ENCODE measurements around the gene CD27.

DNA sequence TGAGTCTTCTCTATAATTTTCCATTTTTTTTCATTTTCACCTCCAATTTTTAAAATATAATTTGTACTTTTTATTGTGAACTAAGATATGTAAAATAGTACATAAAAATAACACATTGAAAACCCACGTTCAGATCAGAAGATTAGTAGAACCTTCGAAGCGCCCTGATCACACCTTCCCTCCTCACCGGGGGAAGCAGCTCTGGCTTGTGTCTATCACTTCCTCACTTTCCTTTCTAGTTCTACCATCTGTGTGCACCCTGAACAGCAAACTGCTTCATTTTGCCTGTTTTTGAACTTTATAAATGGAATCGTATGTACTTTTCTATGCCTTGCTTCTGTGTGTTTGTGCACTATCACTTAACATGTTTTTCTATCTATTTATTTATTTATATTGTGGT, 11.8 kb upstream of the CD27 start:
- TF ChIP-seq, protein P1, sequence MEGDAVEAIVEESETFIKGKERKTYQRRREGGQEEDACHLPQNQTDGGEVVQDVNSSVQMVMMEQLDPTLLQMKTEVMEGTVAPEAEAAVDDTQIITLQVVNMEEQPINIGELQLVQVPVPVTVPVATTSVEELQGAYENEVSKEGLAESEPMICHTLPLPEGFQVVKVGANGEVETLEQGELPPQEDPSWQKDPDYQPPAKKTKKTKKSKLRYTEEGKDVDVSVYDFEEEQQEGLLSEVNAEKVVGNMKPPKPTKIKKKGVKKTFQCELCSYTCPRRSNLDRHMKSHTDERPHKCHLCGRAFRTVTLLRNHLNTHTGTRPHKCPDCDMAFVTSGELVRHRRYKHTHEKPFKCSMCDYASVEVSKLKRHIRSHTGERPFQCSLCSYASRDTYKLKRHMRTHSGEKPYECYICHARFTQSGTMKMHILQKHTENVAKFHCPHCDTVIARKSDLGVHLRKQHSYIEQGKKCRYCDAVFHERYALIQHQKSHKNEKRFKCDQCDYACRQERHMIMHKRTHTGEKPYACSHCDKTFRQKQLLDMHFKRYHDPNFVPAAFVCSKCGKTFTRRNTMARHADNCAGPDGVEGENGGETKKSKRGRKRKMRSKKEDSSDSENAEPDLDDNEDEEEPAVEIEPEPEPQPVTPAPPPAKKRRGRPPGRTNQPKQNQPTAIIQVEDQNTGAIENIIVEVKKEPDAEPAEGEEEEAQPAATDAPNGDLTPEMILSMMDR (IDR thresholded peaks at IDR 0.05; ENCODE audit: insufficient read depth, low read length), result no peak
- TF ChIP-seq POLR2AphosphoS5 (IDR thresholded peaks at IDR 0.05; ENCODE audit: low read depth), result no peak

Data from HL-60 (cell line).